Lung (tissue), 12 donors: ENCODE measurements around the gene HSBP1. TPM values are rescaled to one million over a fixed set of nuclear protein-coding genes. Genes with fewer than 3 reads are reported as not detected.

Experiments
- ATAC-seq: fragments of 200-7000 bp; cut with Tn5 transposase; one replicate; pipeline ENCODE4 v1.9.1; 2020; ENCODE audit warnings: moderate number of reproducible peaks; ENCODE audit not compliant: insufficient read depth, low FRiP score
- DNase-seq, 3 donors: peaks; one replicate each; pipeline ENCODE4 v3.0.0-alpha.2; 2013 to 2017
- H3K27ac ChIP-seq, 2 donors: one replicate each; pipeline ENCODE4 v1.5.1; 2013; ENCODE audit warnings: mild to moderate bottlenecking in 2 of 2, moderate library complexity in 2 of 2, control low read depth in 1 of 2, inconsistent platforms in 1 of 2, low read depth in 1 of 2, low read length in 1 of 2
- H3K27me3 ChIP-seq, 3 donors: one replicate each; pipeline ENCODE4 v1.5.1; 2013; ENCODE audit warnings: low read length in 2 of 3; ENCODE audit not compliant: control insufficient read depth in 3 of 3, insufficient read depth in 3 of 3
- H3K36me3 ChIP-seq, 4 donors: one replicate each; pipeline ENCODE4 v1.5.1; 2013; ENCODE audit warnings: low read length in 4 of 4, mild to moderate bottlenecking in 1 of 4, moderate library complexity in 1 of 4; ENCODE audit not compliant: control insufficient read depth in 4 of 4, insufficient read depth in 4 of 4
- H3K4me1 ChIP-seq, 5 donors: one replicate each; pipeline ENCODE4 v1.5.1; 2013; ENCODE audit warnings: low read length in 5 of 5, mild to moderate bottlenecking in 2 of 5, moderate library complexity in 1 of 5; ENCODE audit not compliant: control insufficient read depth in 5 of 5, insufficient read depth in 5 of 5
- H3K4me3 ChIP-seq: one replicate; pipeline ENCODE4 v1.5.1; 2013; ENCODE audit warnings: mild to moderate bottlenecking, control low read depth, moderate library complexity
- H3K9ac ChIP-seq, 2 donors: one replicate each; pipeline ENCODE4 v1.5.1; 2013; ENCODE audit warnings: low read length in 2 of 2, control low read depth in 1 of 2; ENCODE audit not compliant: insufficient read depth in 1 of 2
- H3K9me3 ChIP-seq, 4 donors: one replicate each; pipeline ENCODE4 v1.5.1; 2013; ENCODE audit warnings: low read length in 3 of 4, mild to moderate bottlenecking in 1 of 4, moderate library complexity in 1 of 4; ENCODE audit not compliant: control insufficient read depth in 4 of 4, insufficient read depth in 3 of 4
- CTCF ChIP-seq: IDR thresholded peaks from 2 replicates; pipeline ENCODE4 v1.5.1; 2012; ENCODE audit warnings: mild to moderate bottlenecking; ENCODE audit errors: control extremely low read depth, extremely low read depth
- WGBS, 2 donors: extraction: QIAGEN DNeasy Blood & Tissue Kit; methylation state at CpG; one replicate each; pipeline ENCODE4 v1.1.7; 2013; 5-methylcytosine and 5-hydroxymethylcytosine counted together
- polyA plus RNA-seq, 2 donors: library from polyadenylated mRNA; stranded (reverse); fragments of 200-250 nt; gene quantifications; one replicate each; pipeline ENCODE4 v1.2.1, GENCODE V29; 2013
- total RNA-seq, 2 donors: library from RNA; depleted of rRNA in 1 of 2; stranded (reverse); fragments of >200 nt in 1 of 2; gene quantifications; one replicate each; pipeline ENCODE4 v1.2.1, GENCODE V29; 2014 to 2021
- donor health status: control.
- donor health status: control.
- donor health status: Bipolar disorder and iron deficiency.
- donor health status: healthy.
- donor health status: DM: yes; HTN: yes; CAD: no.

Gene HSBP1
- total and polyA plus RNA-seq, 4 donors: 50.5 to 109 (median 95.4) TPM

- no peak overlapping the region for H3K27ac ChIP-seq
- no peak for DNase-seq
- 91 to 97% methylated on average over 1 of the region's 1 CpG for WGBS, 2 donors
- H3K4me1 ChIP-seq: no peaks in the 10 kb centered on the region
- no peaks in the 10 kb centered on the region for H3K27me3 ChIP-seq
- ATAC-seq: no peak
- no peaks in the 10 kb centered on the region for H3K36me3 ChIP-seq
- no peak for TF ChIP-seq CTCF
- no peak overlapping the region for H3K9ac ChIP-seq
- peaks cover 0 to 3% (median 0%) of the 10 kb centered on the region in 4 donors for H3K9me3 ChIP-seq
- no peak overlapping the region for H3K4me3 ChIP-seq
Measured at GRCh38 chr16:83863682-83864081, 55.9 kb downstream of the HSBP1 start.

Other genes with a start within 250 kb of the HSBP1 start
- 1 to 10 TPM; 6.0 to 9.1 TPM for gene MLYCD, start 91.1 kb downstream of the HSBP1 start, total RNA-seq
- gene MLYCD, start 91.1 kb downstream of the HSBP1 start, polyA plus RNA-seq: 1 to 10 TPM; 2.0 to 3.7 TPM
- 10 to 100 TPM in 1 of 2 donors, 1 to 10 TPM in 1; 1.5 to 17.0 TPM for gene OSGIN1, start 145.3 kb downstream of the HSBP1 start, total RNA-seq
- gene OSGIN1, start 145.3 kb downstream of the HSBP1 start, polyA plus RNA-seq: 10 to 100 TPM; 10.7 to 17.9 TPM
- gene NECAB2, start 160.3 kb downstream of the HSBP1 start, total RNA-seq: under 1 TPM; 0.34 to 0.57 TPM
- gene NECAB2, start 160.3 kb downstream of the HSBP1 start, polyA plus RNA-seq: under 1 TPM; 0.10 to 0.43 TPM
- gene SLC38A8, start 234.8 kb downstream of the HSBP1 start, total RNA-seq: not detected
- gene SLC38A8, start 234.8 kb downstream of the HSBP1 start, polyA plus RNA-seq: 1 to 10 TPM in 1 of 2 donors, not detected in 1; 1.2 TPM